K562 (cell line): ENCODE data around the gene JAM2. TPM values are rescaled to one million over a fixed set of nuclear protein-coding genes. Genes with fewer than 3 reads are reported as not detected.

ENCODE experiments used
- ATAC-seq: fragments of 200-7000 bp; cut with Tn5 transposase; 3 replicates; pipeline ENCODE4 v1.9.1; 2020; ENCODE audit warnings: moderate library complexity
- Bru-seq: library from RNA; stranded (reverse); fragments of 400-500 nt; gene quantifications from one replicate; lab custom pipeline; 2021; lab: Mats Ljungman, UMichigan
- BruChase-seq, 2 experiments: library from RNA; stranded (reverse); fragments of 400-500 nt; gene quantifications; one replicate each; lab custom pipeline; 2021; lab: Mats Ljungman, UMichigan
- BruUV-seq: library from RNA; stranded (reverse); fragments of 400-500 nt; replicated peaks from 2 replicates; lab custom pipeline; 2021; lab: Mats Ljungman, UMichigan
- CTCF ChIA-PET: fragments of 300-600 bp; formaldehyde crosslinking; extraction: SDS; loops from one replicate; lab custom pipeline; 2021; ENCODE audit warnings: low intra/inter-chr PET ratio; lab: Yijun Ruan, JAX
- POLR2A ChIA-PET: fragments of 300-600, 350-650 bp; sonication (Branson Sonifier 250); formaldehyde crosslinking; extraction: SDS; loops from one replicate; lab custom pipeline; 2021; ENCODE audit warnings: antibody characterized with exemption, inconsistent platforms; lab: Yijun Ruan, JAX
- DNase-seq, 4 experiments: peaks; one replicate each; pipeline versions ENCODE4 v3.0.0 to v3.0.0-alpha.2; 2011 to 2018; ENCODE audit warnings: low spot score in 3 of 4, mixed read lengths in 3 of 4; ENCODE audit errors: extremely low read depth in 1 of 4
- FAIRE-seq: peaks from 2 replicates; lab custom pipeline; 2011; peaks lifted over from hg19 to GRCh38; lab: Jason Lieb, UNC
- H2AFZ ChIP-seq: 2 replicates; pipeline ENCODE4 v1.6.0; 2011; ENCODE audit warnings: low read depth, low read length, control low read depth, inconsistent platforms
- H3K27ac ChIP-seq: fragments of 200-600 bp; 3 replicates; pipeline ENCODE4 v1.8.0; 2011; ENCODE audit warnings: low read depth, mild to moderate bottlenecking, control low read depth, inconsistent platforms, low read length, moderate library complexity, mixed read lengths; ENCODE audit errors: extremely low read depth
- H3K27me3 ChIP-seq, 2 experiments: fragments of 300-600 bp in 1 of 2; 2 replicates in 1 of 2; 3 replicates in 1 of 2; pipeline versions ENCODE4 v1.6.0 to v1.8.0; 2011; ENCODE audit warnings: inconsistent platforms in 2 of 2, low read length in 2 of 2, mild to moderate bottlenecking in 1 of 2, mixed read lengths in 1 of 2, moderate library complexity in 1 of 2; ENCODE audit not compliant: control insufficient read depth in 2 of 2, insufficient read depth in 2 of 2
- H3K36me3 ChIP-seq: fragments of 300-600 bp; 3 replicates; pipeline ENCODE4 v1.8.0; 2011; ENCODE audit warnings: mild to moderate bottlenecking, low read length, inconsistent platforms; ENCODE audit not compliant: control insufficient read depth, insufficient read depth
- H3K4me1 ChIP-seq, 2 experiments: fragments of 200-600 bp in 1 of 2; replicated peaks in 1 of 2; 2 replicates in 1 of 2; 3 replicates in 1 of 2; pipeline versions ENCODE4 v1.5.1 to v1.8.0; 2011; ENCODE audit warnings: inconsistent platforms in 2 of 2, low read length in 2 of 2, mild to moderate bottlenecking in 1 of 2, mixed read lengths in 1 of 2, moderate library complexity in 1 of 2; ENCODE audit not compliant: control insufficient read depth in 2 of 2, insufficient read depth in 2 of 2
- H3K4me2 ChIP-seq: 2 replicates; pipeline ENCODE4 v1.6.1; 2011; ENCODE audit warnings: low read length, control low read depth, inconsistent platforms, mixed read lengths; ENCODE audit not compliant: insufficient read depth
- H3K4me3 ChIP-seq: fragments of 200-600 bp; sonication (generic), shearing (Covaris generic); 2 replicates; pipeline ENCODE4 v1.5.1; 2016; ENCODE audit warnings: control low read depth, inconsistent platforms
- H3K79me2 ChIP-seq: fragments of 200-600 bp; 3 replicates; pipeline ENCODE4 v1.8.0; 2011; ENCODE audit warnings: low read length, inconsistent platforms; ENCODE audit not compliant: control insufficient read depth, insufficient read depth
- H3K9ac ChIP-seq, 2 experiments: 2 replicates each; pipeline versions ENCODE4 v1.6.0 to v1.6.1; 2011; ENCODE audit warnings: low read depth in 2 of 2, low read length in 2 of 2, control low read depth in 1 of 2, inconsistent platforms in 1 of 2, mild to moderate bottlenecking in 1 of 2, mixed read lengths in 1 of 2; ENCODE audit not compliant: insufficient read depth in 1 of 2
- H3K9me1 ChIP-seq: one replicate; pipeline ENCODE4 v1.6.0; 2011; ENCODE audit warnings: inconsistent platforms, mild to moderate bottlenecking, low read length, moderate library complexity; ENCODE audit not compliant: control insufficient read depth, insufficient read depth
- H3K9me3 ChIP-seq: replicated peaks from 2 replicates; pipeline ENCODE4 v1.5.1; 2011; ENCODE audit warnings: low read depth, low read length, inconsistent platforms; ENCODE audit not compliant: control insufficient read depth, insufficient read depth
- H4K20me1 ChIP-seq: replicated peaks from 2 replicates; pipeline ENCODE4 v1.6.1; 2011; ENCODE audit warnings: low read length, inconsistent platforms, mixed read lengths; ENCODE audit not compliant: control insufficient read depth, insufficient read depth
- FOXA1 ChIP-seq: fragments of 450-650 bp; IDR thresholded peaks from 2 replicates; pipeline ENCODE4 v1.6.1; 2016; ENCODE audit warnings: mild to moderate bottlenecking, borderline replicate concordance
- GTF2E2 ChIP-seq: fragments of 200-800 bp; sonication (Bioruptor generic); IDR thresholded peaks from 2 replicates; pipeline ENCODE4 v1.6.1; 2016; ENCODE audit warnings: missing genetic modification characterization, missing compliant biosample characterization
- MCM7 ChIP-seq, 2 experiments: fragments of 450-650 bp; IDR thresholded peaks; 2 replicates each; pipeline ENCODE4 v1.6.1; 2016 to 2018
- MYNN ChIP-seq, 2 experiments: sonication (generic); formaldehyde crosslinking in 1 of 2; IDR thresholded peaks; 2 replicates each; pipeline versions ENCODE4 v1.5.0 to v1.6.1; 2016 to 2020; ENCODE audit warnings: antibody characterized with exemption in 1 of 2, missing genetic modification reagents in 1 of 2
- TOE1 ChIP-seq, 2 experiments: fragments of 450-650 bp in 1 of 2; sonication (generic) in 1 of 2; formaldehyde crosslinking in 1 of 2; IDR thresholded peaks; 2 replicates each; pipeline versions ENCODE4 v1.7.1 to v1.8.0; 2016 to 2022; ENCODE audit warnings: borderline replicate concordance in 2 of 2, mild to moderate bottlenecking in 2 of 2, antibody characterized with exemption in 1 of 2, inconsistent platforms in 1 of 2, low read depth in 1 of 2, missing genetic modification reagents in 1 of 2, moderate library complexity in 1 of 2
- ZC3H4 ChIP-seq: sonication (generic); formaldehyde crosslinking; IDR thresholded peaks from 2 replicates; pipeline ENCODE4 v1.9.0; 2021; ENCODE audit warnings: missing genetic modification reagents, borderline replicate concordance
- ZNF253 ChIP-seq: fragments of 250-450 bp; sonication (Bioruptor Pico); conservative IDR thresholded peaks from 2 replicates; pipeline ENCODE4 v1.6.1; 2021; ENCODE audit warnings: mild to moderate bottlenecking
- ZNF551 ChIP-seq: fragments of 250-450 bp; sonication (Bioruptor Pico); IDR thresholded peaks from 2 replicates; pipeline ENCODE4 v1.5.0; 2021; ENCODE audit warnings: mild to moderate bottlenecking, moderate library complexity
- WGBS: fragments of 100-300 bp; shearing (Covaris generic); methylation state at CpG from one replicate; pipeline ENCODE4 v1.1.6; 2016; ENCODE audit warnings: low coverage, mixed read lengths; ENCODE audit not compliant: insufficient coverage; ENCODE audit errors: missing lambda C conversion rate; 5-methylcytosine and 5-hydroxymethylcytosine counted together
- in situ Hi-C: fragments of 300-500 bp; cut with MboI; formaldehyde crosslinking; loops from 4 replicates; pipeline ENCODE4 v1.15.0; 2018; ENCODE audit warnings: inconsistent platforms, mixed read lengths
- intact Hi-C: fragments of 100-400 bp; cut with micrococcal nuclease; formaldehyde crosslinking; loops from 2 replicates; pipeline ENCODE4 v1.14.2; 2022
- long read RNA-seq, 3 experiments: library from polyadenylated mRNA in 2 of 3; library from RNA in 1 of 3; unstranded in 2 of 3; stranded (forward) in 1 of 3; transcript quantifications; one replicate each; pipeline ENCODE4 v2.0.0, GENCODE V29; 2019 to 2022
- polyA minus RNA-seq, 3 experiments: library from RNA; depleted of rRNA, polyadenylated mRNA; stranded (reverse); fragments of >200 nt; gene quantifications; 2 replicates each; pipeline ENCODE4 v1.2.3, GENCODE V29; 2011
- polyA plus RNA-seq, 8 experiments: library from polyadenylated mRNA; depleted of rRNA in 4 of 8; stranded (reverse) in 5 of 8; unstranded in 3 of 8; fragments of >200 nt; fragmentation: Nextera tagmentation in 2 of 8; fragmentation: Illumina TruSeq in 1 of 8; extraction: Ambion mirVana in 2 of 8; extraction: Trizol in 1 of 8; gene quantifications; 2 replicates each; pipeline versions ENCODE4 v1.2.1 to v1.2.3, GENCODE V29; 2011 to 2014; ENCODE audit warnings: inconsistent platforms in 1 of 8, missing spikeins in 1 of 8
- total RNA-seq, 7 experiments: library from RNA; depleted of rRNA in 6 of 7; stranded (reverse); fragments of >200 nt in 6 of 7; fragmentation: Illumina TruSeq in 2 of 7; extraction: Trizol in 2 of 7; gene quantifications; 2 replicates each; pipeline versions ENCODE4 v1.2.1 to v1.2.3, GENCODE V29; 2011 to 2021; ENCODE audit warnings: low replicate concordance in 1 of 7

Gene JAM2, protein sequence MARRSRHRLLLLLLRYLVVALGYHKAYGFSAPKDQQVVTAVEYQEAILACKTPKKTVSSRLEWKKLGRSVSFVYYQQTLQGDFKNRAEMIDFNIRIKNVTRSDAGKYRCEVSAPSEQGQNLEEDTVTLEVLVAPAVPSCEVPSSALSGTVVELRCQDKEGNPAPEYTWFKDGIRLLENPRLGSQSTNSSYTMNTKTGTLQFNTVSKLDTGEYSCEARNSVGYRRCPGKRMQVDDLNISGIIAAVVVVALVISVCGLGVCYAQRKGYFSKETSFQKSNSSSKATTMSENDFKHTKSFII
- 0.30 TPM in 1 of 2 replicates, not detected in the other for total RNA-seq (2011; cell fraction: chromatin; rRNA removed; ENCODE audit: low replicate concordance)
- total RNA-seq (2011; cell fraction: nucleolus; rRNA removed): not detected in 2 replicates
- not detected in 2 replicates for total RNA-seq (2011; cell fraction: nucleoplasm; rRNA removed)
- total RNA-seq (2014; rRNA removed) (not detected in 2 replicates), total RNA-seq (2014; rRNA removed; fragmentation: Illumina TruSeq; extraction: Trizol) (not detected in 2 replicates), total RNA-seq (2015; rRNA removed; fragmentation: Illumina TruSeq; extraction: Trizol) (not detected in 2 replicates), total RNA-seq (2021) (not detected in 2 replicates), polyA plus RNA-seq (2011; rRNA removed) (not detected in 2 replicates), polyA plus RNA-seq (2014; fragmentation: Illumina TruSeq; extraction: Trizol) (not detected in 2 replicates), polyA plus RNA-seq (2014; fragmentation: Nextera tagmentation; extraction: Ambion mirVana) (under 1 TPM; 0.03 to 0.08 TPM), polyA plus RNA-seq (2014; rRNA removed) (0.07 TPM in 1 of 2 replicates, not detected in the other), polyA minus RNA-seq (2011; rRNA and poly(A)+ RNA removed) (not detected in 2 replicates), Bru-seq, nascent RNA (percentile 6 among the genes with signal in this experiment), BruChase-seq, experiment 1, labeled RNA remaining after a 2-hour chase (percentile 9 among the genes with signal in this experiment), BruChase-seq, experiment 2, labeled RNA remaining after a 6-hour chase (percentile 3 among the genes with signal in this experiment)
- 0.16 TPM in 1 of 2 replicates, not detected in the other for polyA plus RNA-seq (2011; cell fraction: cytosol; rRNA removed)
- 0.09 and 0.15 TPM in 2 replicates for polyA plus RNA-seq (2011; cell fraction: nucleus; rRNA removed)
- 0.12 and 0.13 TPM in 2 replicates for polyA plus RNA-seq (2012)
- polyA minus RNA-seq (2011; cell fraction: cytosol; rRNA and poly(A)+ RNA removed): not detected in 2 replicates
- not detected in 2 replicates for polyA minus RNA-seq (2011; cell fraction: nucleus; rRNA and poly(A)+ RNA removed)
- long read RNA-seq, experiment 1: 0 reads
- long read RNA-seq, experiment 2: 0 reads
- long read RNA-seq, experiment 3: 0 reads

DNA sequence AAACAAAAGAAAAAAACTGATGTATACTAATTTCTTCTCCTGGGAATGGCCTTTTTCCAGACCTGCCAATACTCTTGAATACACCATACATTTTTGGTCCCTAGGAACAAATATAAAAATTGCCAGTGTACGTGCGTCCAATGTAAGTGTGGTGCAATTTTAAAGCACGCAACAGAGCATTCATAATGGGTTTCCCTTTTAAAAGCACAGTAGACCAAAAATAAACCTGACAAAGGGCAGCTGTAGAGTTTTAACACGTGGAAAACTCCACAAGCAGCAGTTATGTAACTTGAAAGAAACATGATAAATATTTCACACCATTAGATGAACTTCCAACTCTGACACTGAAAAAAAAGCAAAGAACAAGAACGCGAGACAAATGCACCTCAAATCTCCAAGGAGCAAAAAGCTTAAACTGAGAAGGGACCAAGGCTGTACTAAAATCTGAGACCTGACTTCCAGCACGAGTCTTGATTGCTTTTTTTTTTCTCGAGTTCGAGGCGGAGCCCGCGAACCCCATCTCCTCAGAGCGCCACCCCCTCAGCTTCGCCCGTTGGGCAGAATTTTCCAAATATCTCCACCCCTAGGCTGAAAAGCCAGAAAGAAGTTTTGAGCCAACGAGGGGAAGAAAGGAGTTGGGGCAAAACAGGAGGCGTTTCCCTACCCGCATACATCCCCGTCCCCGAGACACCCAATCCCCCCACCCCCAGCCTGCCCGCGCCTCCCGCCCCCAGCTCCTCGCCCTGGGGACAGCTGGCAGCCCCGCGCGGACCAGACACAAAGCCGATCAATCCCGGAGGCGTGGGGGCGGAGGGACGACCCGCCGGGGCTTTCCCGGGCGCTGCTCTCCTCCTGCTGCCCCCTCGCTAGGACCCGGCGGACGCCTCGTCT lies at the start of gene JAM2:
TSS of gene JAM2 (plus strand) at position 599 of the 891 bp plus-strand sequence. CDS start 564 bp downstream, outside the sequence.
- no peak for TF ChIP-seq ZNF253
- TF ChIP-seq GTF2E2 (tag): no peak
- no peak for TF ChIP-seq ZC3H4 (CRISPR knock-in tag)
- no peak for TF ChIP-seq ZNF551 (CRISPR knock-in tag)
- no peak for TF ChIP-seq MCM7 (IDR thresholded peaks at IDR 0.05)
- no peak for TF ChIP-seq MYNN (IDR thresholded peaks at IDR 0.05)
- no peak for TF ChIP-seq MYNN (CRISPR knock-in tag; IDR thresholded peaks at IDR 0.05)
- TF ChIP-seq FOXA1: no peak
- no peak for TF ChIP-seq TOE1 (IDR thresholded peaks at IDR 0.05; ENCODE audit: borderline replicate concordance)
- TF ChIP-seq TOE1 (CRISPR knock-in tag; IDR thresholded peaks at IDR 0.05; ENCODE audit: borderline replicate concordance, low read depth): no peak
- TF ChIP-seq, all 486 proteins: peak for 0
- ATAC-seq: no peak
- no peak within 1 kb of the TSS for H3K4me2 ChIP-seq
- no TSS peak for BruUV-seq
- no peak within 1 kb of the TSS for H3K27ac ChIP-seq
- H4K20me1 ChIP-seq: no peaks in the 10 kb centered on the region
- no peak for FAIRE-seq
- peaks cover 17 to 31% of the 10 kb centered on the region in 2 experiments for H3K27me3 ChIP-seq
- peak within 1 kb of the TSS in 1 of 2 experiments; percentile 56; a peak in 1 of 4 replicates for H3K9ac ChIP-seq
- no peaks in the 10 kb centered on the region for H3K36me3 ChIP-seq
- in situ Hi-C loops: no loop called here
- ChIA-PET CTCF (no interaction called here), POLR2A (interaction anchor here (1.3 kb wide), 1 partner anchor 14 kb away, joined by 3 read pairs; no protein-coding TSS in a partner anchor)
- WGBS: under 1% methylated on average over 19 of the region's 41 CpGs
- H3K4me1 ChIP-seq: peaks cover 0 to 11% of the 10 kb centered on the region in 2 experiments; a peak in 3 of 5 replicates
- no peaks in the 10 kb centered on the region; the same call in 1 of the 2 replicates for H3K9me3 ChIP-seq
- no peaks in the 10 kb centered on the region for H3K79me2 ChIP-seq
- no peak for DNase-seq
- no peak within 1 kb of the TSS for H2AFZ ChIP-seq
- H3K9me1 ChIP-seq: no peaks in the 10 kb centered on the region
- intact Hi-C loops: no loop called here
- H3K4me3 ChIP-seq: no peak within 1 kb of the TSS
